GM03348 (cell line): ENCODE results near the gene ARL5B.
A peak's percentile ranks its signal among the peaks of the same experiment; 100 is the strongest.

ENCODE experiments used
- DNase-seq: peaks from one replicate; pipeline ENCODE4 v3.0.0; 2012; ENCODE audit warnings: low spot score

The ARL5B gene

DNA sequence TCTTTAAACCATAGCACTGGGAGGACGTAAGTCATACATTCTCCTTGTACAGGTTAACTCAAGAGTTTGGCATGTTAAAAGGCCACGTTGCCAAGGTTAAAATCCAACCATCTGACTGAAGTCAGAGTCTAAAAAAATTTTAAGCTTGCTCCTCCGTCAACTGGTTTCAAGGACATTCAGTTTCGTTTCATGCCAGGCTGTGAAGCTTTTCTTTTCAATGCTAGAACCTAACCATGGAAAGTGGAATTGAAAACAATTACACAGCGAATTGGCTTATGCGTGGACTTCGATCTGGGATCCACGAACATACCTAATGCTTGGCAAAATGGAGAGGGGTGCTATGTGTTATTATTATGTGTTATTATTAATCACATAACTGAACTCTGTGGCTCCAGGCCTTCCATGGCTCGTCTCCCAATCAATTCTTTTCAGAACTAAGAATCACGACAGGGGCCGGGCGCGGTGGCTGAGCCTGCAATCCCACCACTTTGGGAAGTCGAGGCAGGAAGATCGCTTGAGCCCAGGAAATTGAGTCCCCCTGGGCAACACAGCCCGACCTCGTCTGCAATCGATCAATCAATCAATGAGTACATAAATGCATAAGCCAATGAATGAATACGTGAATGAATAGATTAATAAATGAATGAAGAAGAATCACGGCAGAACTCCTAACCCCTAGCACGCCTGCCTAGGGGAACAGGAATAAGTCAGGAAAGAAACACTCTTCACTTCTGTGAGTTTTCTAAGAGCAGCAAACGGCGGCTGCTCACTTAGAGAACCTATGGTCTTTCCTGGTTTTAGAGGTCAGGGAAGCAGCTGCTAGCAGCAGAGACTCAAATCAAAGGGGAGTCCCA, 733 bp upstream of the ARL5B start:
- peak; percentile 18 for DNase-seq

- DNase-seq = peak; percentile 13
These were observed 746 bp downstream of the ARL5B start for GRCh38 chr10:18659819-18660535.

DNA sequence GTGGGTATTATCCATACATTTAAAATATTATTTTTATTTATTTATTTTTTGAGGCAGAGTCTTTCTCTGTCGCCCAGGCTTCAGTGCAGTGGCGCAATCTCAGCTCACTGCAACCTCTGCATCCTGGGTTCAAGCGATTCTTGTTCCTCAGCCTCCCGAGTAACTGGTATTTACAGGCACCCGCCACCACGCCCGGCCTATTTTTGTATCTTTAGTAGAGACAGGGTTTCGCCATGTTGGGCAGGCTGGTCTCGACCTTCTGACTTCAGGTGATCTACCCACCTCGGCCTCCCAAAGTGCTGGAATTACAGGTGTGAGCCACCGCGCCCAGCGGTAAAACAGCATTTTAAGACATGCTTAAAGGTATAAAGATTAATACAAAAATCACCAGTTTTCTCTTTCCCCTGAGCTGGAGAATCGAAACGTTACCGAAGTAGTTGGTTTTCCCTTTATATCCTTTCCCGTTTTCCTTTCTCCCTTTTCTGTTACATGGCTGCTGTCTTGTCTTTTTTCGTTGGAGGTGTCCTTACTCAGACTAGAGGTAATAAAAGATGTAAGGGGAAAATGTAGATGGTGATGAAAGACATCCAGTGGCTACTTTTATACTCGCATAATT, 1.7 kb downstream of the ARL5B start:
- DNase-seq = no peak

DNA sequence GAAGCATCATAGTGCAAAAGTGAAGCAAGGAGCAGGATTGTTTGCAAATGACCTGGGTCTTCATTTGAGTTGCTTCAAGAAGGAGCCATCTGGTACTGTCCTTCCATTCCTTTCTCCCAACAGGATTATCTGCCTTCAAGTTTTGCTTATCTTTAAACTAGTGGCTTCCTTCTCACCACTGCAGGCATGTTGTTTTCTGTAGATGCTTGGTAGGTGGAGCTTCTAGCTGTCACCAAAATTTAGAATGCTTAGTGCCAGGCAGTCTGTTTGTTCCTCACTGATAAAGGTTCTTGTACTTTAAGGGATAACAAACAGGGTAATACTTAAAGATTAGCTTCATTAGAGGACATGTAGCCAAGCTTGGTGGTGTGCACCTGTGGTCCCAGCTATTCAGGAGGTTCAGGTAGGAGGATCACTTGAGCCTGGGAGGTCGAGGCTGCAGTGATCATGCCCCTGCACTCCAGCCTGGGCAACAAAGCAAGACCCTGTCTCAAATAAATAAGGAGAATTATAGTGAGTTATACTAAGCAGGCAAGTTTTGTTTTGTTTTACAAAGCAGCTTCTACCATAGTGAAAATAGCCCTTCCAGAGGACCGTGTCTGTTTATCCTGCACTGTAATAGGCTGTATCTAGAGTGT, 5.7 kb downstream of the ARL5B start:
- no peak for DNase-seq

DNA sequence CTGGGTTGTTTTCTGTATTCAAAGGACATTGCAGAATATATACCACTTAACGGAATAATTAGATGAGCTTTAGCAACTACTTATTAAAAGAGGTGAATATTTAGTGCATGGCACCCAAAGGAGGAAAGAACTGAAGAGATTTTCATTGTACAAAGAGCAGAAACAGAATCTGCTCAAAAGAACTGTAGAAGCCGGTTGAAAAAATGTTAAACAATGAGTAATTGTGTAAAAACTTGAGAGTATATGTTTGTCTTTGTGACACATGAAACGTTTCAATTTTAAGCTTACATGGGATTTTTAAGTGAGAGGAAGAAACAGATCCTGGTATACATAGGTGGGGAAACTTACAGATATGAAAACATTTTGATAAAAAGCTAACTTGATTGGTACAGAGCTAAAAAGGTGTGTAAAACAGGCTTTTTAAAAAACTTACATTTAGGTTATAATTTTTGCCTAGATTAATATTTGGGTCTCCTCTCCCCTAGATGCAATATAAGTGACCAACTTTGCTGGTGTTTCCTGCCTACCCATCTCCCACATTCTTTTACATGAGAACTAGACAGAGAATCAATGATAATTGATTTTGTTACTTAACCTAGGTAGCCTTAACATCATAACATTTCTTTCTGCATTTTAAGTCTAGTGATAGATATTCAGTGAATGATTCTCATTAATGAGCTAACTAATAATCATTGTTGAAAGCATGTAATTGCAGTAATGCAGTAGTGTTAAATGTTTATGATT, 6.8 kb downstream of the ARL5B start:
- DNase-seq = no peak

GRCh38 chr10:18666810-18667209, 7.6 kb downstream of the ARL5B start:
- peak; percentile 47 for DNase-seq

- DNase-seq = no peak
These were observed 8.8 kb downstream of the ARL5B start for GRCh38 chr10:18668026-18668425.

- DNase-seq = no peak
These were observed 16.0 kb downstream of the ARL5B start for GRCh38 chr10:18675086-18675801.

GRCh38 chr10:18680754-18681153, 21.5 kb downstream of the ARL5B start:
- DNase-seq = no peak

DNA sequence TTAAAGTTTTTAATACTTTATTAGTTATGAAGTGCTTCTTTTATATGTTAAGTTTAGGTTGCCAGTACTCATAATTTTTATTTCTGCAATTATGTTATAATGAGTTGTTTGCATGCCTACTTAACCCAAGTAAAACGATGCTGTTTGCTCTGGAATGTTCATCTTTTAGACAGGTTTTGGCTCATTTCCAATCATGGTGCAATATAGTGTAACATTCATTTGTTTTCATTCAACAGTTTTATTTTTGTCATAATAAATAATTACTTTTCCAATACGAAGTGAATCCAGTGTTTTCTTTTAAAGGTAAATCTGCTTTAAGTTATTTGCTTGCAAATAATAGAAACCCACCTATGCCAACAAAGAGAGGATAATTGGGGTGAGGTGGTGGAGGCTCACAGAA, 22.1 kb downstream of the ARL5B start:
- no peak for DNase-seq

DNA sequence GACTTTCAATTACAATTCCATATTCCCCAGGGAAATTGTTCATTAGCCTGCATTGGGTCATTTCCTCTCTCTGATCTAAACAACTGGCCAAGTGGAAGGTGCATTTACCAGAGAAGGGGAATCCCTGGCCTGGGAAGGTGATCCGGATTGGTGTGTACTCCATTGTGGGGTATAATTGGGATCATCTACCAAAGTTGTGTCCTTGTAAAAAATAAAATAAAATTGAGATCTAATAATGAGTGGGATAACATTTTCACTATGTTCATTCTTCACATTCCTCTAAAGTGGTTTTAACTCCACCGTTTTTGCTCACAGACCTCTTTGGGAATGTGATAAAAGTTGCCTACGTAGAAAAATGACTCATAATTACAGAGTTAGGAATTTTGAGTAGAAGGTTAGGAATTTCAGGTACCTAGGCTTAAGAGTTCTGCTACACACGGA, 22.8 kb downstream of the ARL5B start:
- peak; percentile 27 for DNase-seq

DNA sequence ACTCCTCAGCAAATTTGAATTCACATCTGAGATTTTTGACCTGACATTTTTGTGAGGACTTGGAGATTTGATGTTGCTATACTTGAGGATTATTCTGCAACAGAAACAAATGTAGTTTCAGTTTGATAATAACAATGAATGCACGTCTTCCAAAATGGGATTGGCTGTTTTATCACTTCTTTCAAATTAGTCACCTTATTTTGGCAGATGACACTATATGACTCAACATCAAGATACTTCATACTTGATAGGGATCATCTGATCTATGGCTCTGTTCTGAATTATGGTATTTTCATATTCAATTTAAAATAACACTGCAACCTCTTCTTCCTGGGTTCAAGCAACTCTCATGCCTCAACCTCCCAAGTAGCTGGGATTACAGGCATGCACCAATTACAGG, 24.2 kb downstream of the ARL5B start:
- peak; percentile 55 for DNase-seq

DNA sequence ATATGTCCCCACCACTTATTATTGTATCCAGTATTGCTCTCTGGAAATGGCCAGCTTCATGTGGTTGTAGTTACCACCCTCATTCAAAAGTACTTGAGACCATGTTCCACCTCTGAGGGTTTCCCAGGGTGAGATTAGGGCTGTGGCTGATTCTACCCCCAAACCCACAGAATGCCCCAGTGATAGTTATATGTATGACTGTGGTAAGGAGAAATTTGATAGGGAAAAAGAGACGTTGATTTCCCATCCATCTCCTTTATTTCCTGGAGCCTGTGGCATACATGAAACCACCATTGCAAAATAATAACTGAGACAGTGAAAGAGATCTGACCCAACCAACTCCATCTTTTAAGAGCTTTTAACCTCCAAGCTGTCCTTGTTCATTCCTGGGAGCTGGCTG, 25.2 kb downstream of the ARL5B start:
- no peak for DNase-seq

DNA sequence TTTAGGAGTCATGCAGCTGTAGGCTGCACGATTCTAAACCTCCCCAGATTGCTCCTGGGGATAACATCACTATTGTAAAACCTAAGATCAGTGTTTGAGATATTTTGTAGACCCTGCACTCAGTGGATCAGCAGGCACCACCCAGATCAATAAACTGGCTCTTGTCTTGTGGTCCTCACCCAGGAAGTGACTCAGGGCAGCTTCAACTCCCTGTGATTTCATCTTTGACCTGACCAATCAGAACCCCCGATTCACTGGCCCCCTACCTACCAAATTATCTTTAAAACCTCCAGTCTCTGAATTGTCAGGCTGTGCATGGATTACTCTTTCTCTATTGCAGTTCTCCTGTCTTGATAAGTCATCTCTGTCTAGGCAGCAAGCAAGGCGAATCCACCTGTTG, 25.7 kb downstream of the ARL5B start:
- no peak for DNase-seq

DNA sequence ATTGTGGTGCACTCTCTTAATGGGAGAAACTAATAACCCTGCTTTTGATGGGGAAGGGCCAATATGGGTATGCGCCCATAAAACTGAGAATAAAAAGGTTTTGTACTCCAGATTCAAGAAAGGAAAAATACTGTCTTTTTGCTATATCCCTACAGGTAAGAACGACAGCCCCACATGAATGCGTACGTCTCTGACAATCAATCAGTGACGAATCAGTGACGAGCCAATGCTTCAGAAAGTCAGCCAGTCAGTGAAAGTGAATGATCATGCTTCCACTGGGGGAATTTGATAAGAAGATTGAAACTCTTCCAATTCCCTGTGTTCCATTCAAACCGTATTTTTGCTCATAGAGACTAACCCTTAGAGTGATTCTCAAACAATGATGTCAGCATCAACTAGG, 26.3 kb downstream of the ARL5B start:
- no peak for DNase-seq

GRCh38 chr10:18687195-18687594, 28.0 kb downstream of the ARL5B start:
- DNase-seq = no peak

GRCh38 chr10:18687706-18688105, 28.5 kb downstream of the ARL5B start:
- DNase-seq = no peak

GRCh38 chr10:18689498-18689897, 30.3 kb downstream of the ARL5B start:
- DNase-seq = peak; percentile 63

GRCh38 chr10:18690541-18690940, 31.3 kb downstream of the ARL5B start:
- no peak for DNase-seq

- DNase-seq = no peak
These were observed 40.9 kb downstream of the ARL5B start for GRCh38 chr10:18699849-18700840.
